ENCODE results near the gene ASAP2. TPM values are rescaled to one million over a fixed set of nuclear protein-coding genes. Genes with fewer than 3 reads are reported as not detected.

The ASAP2 gene
- total RNA-seq, 1 experiment from 2014 or later = 14.3 TPM

GRCh38 chr2:9236045-9236344 is 29.4 kb downstream of the ASAP2 start:
- ChIA-PET POLR2A (no interaction called here), CTCF (no interaction called here)
- H3K9me3 Mint-ChIP-seq = no peaks in the 10 kb centered on the region
- no peaks in the 10 kb centered on the region for H3K27me3 Mint-ChIP-seq (ENCODE audit: low read depth)
- TF ChIP-seq ZNF281 (CRISPR knock-in tag; IDR thresholded peaks at IDR 0.05) (no peak), HMGA2 (CRISPR knock-in tag; IDR thresholded peaks at IDR 0.05) (no peak), FOXP1 (CRISPR knock-in tag; IDR thresholded peaks at IDR 0.05; ENCODE audit: borderline replicate concordance) (no peak), CBFB (CRISPR knock-in tag; IDR thresholded peaks at IDR 0.05; ENCODE audit: low read depth) (no peak), NR3C1 (CRISPR knock-in tag; conservative IDR thresholded peaks at IDR 0.05; ENCODE audit: low read depth) (no peak), IRF2 (CRISPR knock-in tag; IDR thresholded peaks at IDR 0.05; ENCODE audit: borderline replicate concordance, low read depth) (no peak), OVOL2 (CRISPR knock-in tag; IDR thresholded peaks at IDR 0.05; ENCODE audit: borderline replicate concordance) (no peak), RELA (CRISPR knock-in tag; IDR thresholded peaks at IDR 0.05; ENCODE audit: borderline replicate concordance) (no peak), ZSCAN18 (CRISPR knock-in tag; IDR thresholded peaks at IDR 0.05) (no peak), ETV6 (CRISPR knock-in tag; IDR thresholded peaks at IDR 0.05) (no peak), ATF3 (CRISPR knock-in tag; conservative IDR thresholded peaks at IDR 0.05) (no peak), ATF6 (CRISPR knock-in tag; IDR thresholded peaks at IDR 0.05) (no peak)
- ATAC-seq (no peak), DNase-seq (ENCODE audit: low spot score) (no peak)
- H3K36me3 Mint-ChIP-seq = no peaks in the 10 kb centered on the region
- H3K4me3 Mint-ChIP-seq = no peak overlapping the region
- no peak overlapping the region for H3K27ac Mint-ChIP-seq
- H3K4me1 Mint-ChIP-seq = peaks cover 19% of the 10 kb centered on the region

- H3K27me3 Mint-ChIP-seq (ENCODE audit: low read depth) = no peaks in the 10 kb centered on the region
- H3K27ac Mint-ChIP-seq = peak overlapping the region; percentile 26; the same call in 1 of the 2 replicates
- H3K36me3 Mint-ChIP-seq = no peaks in the 10 kb centered on the region
- CTCF ChIA-PET = no interaction called here
- DNase-seq (ENCODE audit: low spot score) = no peak
- peaks cover 19% of the 10 kb centered on the region for H3K4me1 Mint-ChIP-seq
- H3K9me3 Mint-ChIP-seq = no peaks in the 10 kb centered on the region
- TF ChIP-seq NFE2L1 (CRISPR knock-in tag; IDR thresholded peaks at IDR 0.05) (no peak), NFYB (CRISPR knock-in tag; conservative IDR thresholded peaks at IDR 0.05; ENCODE audit: low read depth) (no peak), MLX (CRISPR knock-in tag; IDR thresholded peaks at IDR 0.05) (no peak), E2F4 (CRISPR knock-in tag; IDR thresholded peaks at IDR 0.05; ENCODE audit: borderline replicate concordance, low read depth) (no peak)
- no peak overlapping the region for H3K4me3 Mint-ChIP-seq
- POLR2A ChIA-PET = no interaction called here
- ATAC-seq = no peak
Measured at GRCh38 chr2:9236867-9237266, 30.3 kb downstream of the ASAP2 start.

Data from WTC11 (cell line).